Activated gamma-delta T cell treated with anti-CD3 and anti-CD28 coated beads, Interleukin-2, amount 50 U/mL, for 16 hours (primary cell): Measurements from ENCODE around the gene STPG2.
"Not testable (repeated sequence)": the region's sequence is repeated elsewhere in the genome, so short reads cannot be mapped to it uniquely, and the experiment has no call there.

Experiments
- DNase-seq: peaks from one replicate; pipeline ENCODE4 v3.0.0-alpha.2; 2020; ENCODE audit warnings: low read depth

Gene STPG2

DNA sequence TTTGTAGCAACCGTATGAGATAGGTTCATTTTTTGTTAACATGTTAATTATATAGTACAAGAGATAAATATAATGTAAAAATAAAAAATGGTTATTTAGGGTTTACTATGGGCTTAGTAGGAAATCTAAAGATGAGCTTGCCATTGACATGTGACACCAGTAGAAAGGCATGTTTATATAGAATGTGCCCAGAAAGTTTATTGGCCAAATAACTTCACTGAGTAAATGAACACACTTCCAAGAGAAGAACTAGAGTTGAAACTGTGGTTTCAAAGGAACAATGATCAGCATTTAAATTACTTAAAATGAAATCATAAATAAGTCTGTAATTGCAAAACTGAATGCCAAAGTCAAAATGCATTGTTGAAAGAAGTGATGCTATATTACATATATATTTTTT lies 503.3 kb downstream of the STPG2 start:
- no peak for DNase-seq

DNA sequence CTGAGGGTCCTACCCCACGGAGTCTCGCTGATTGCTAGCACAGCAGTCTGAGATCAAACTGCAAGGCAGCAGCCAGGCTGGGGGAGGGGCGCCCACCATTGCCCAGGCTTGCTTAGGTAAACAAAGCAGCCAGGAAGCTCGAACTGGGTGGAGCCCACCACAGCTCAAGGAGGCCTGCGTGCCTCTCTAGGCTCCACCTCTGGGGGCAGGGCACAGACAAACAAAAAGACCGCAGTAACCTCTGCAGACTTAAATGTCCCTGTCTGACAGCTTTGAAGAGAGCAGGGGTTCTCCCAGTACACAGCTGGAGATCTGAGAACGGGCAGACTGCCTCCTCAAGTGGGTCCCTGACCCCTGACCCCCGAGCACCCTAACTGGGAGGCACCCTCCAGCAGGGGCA lies 509.4 kb downstream of the STPG2 start:
- DNase-seq = not testable (repeated sequence)

DNA sequence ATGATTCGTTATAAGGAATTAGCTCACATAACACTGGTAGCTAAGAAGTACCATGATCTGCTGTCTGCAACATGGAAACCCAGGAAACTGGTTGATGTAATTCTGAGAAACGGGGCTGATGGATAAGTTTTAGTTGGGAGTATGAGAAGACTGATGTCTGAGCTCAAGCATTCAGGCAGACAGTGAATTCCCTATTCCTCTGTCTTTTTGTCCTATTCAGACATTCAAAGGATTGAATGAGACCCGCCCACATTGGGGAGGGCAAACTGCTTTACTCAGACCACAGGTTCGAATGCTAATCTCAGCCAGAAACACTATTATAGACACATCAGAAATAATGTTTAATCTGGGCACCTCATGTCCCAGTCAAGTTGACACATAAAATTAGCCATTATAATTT lies 515.5 kb downstream of the STPG2 start:
- no peak for DNase-seq

DNA sequence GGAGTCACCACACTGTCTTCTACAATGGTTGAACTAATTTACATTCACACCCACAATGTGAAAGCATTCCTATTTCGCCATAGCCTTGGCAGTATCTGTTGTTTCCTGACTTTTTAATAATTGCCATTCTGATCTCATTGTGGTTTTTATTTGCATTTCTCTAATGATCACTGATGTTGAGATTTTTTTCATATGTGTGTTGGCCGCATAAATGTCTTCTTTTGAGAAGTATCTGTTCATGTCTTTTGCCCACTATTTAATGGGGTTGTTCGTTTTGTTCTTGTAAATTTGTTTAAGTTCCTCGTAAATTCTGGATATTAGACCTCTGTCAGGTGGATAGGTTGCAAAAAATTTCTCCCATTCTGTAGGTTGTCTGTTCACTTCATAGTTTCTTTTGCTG lies 519.1 kb downstream of the STPG2 start:
- DNase-seq = no peak

DNA sequence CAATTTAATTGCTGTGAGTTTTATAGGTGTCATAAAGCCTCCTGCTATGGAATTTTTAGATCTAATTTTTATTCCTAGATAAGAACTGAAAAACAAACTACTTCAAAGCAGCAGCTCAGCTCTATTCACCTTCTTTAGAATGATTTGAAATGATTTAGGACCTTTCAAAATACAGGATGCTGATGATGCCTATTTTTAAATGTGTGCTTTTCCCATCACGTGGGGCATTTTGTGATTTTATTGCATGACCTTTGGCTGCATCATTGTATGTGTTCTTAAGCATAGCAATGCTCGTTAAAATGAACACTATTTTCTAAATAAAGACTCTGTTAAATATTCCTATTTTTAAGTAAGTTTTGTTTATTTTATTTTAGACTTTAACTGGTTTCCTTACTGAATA lies 537.3 kb downstream of the STPG2 start:
- no peak for DNase-seq

DNA sequence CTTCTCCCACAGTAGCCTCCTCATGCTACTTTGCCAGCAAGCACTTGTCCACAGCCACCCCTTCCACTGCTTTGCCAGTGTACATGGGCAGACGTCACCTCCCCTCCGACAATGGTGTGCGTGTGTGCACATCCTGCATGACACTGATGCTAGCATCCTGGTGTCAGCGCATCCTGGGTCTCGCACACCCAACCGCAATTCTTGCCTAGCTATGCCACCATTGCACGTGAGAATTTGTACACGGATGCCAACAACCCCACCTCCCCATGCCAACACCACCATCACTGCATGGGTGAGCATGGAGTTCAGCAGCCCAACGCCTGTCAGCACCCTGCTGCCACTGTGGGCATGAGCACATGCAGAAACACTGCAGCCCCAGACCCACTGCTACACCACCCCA lies 550.0 kb downstream of the STPG2 start:
- DNase-seq = no peak

DNA sequence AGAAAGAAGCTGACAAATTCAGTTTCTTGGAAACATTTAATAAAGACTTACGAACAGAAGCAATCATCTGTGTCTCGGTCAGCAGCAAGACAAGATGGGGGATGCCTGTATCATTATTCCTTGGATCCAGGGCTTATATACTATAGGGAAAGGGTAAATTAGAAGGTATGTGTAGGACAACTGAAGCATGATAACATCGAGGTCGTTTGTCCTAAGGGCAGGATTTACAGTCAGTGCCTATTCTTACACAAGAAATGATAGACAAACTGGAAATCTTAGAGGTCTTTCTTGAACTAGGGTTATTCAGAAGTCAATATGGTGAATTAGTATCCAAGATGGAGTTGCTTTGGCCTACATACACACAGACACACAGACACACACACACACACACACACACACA lies 553.0 kb downstream of the STPG2 start:
- DNase-seq = no peak

DNA sequence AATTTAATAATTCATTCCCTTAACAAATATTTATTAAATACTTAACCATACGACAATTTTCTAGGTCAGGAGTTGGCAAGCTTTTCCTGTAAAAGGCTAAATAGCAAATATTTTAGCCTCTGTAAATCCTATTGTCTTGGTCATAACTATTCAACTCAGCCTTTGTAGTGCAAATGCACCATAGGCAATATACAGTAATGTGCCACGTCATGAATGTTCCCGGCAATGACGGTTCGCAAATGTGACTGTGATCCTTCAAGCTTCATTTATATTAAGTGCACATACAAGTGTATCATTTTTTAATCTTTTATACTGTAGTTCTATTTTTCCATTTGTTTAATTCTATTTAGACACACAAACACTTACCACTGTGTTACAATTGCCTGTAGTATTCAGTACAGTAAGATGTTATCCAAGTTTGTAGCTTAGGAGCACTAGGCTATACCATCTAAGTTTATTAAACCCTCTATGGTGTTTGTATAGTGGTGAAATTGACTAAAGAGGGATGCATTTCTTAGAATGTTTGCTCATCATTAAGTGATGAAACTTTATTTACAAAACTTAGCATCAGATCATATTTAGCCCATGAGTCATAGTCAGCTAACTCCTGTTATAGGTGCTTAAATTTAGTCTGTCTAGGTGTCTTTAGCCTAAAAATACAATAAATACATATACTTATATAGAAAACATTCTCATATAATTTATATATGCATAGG lies 553.6 kb downstream of the STPG2 start:
- no peak for DNase-seq

DNA sequence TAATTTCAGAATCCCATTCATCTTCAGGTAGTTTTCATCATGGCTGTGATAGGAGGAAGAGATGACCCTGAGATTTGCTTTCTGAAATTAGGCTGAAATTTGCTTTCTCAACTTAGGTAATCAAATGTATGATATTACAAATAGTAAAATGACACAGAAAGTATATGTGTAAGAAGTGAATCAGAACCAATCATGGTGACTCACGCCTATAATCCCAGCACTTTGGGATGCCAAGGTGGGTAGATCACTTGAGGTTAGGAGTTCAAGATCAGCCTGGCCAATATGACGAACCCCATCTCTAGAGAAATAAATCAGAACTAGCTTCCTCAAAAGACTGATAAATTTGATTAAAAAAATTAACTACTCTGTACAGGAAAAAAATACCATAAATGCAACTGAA lies 555.4 kb downstream of the STPG2 start:
- DNase-seq = no peak

DNA sequence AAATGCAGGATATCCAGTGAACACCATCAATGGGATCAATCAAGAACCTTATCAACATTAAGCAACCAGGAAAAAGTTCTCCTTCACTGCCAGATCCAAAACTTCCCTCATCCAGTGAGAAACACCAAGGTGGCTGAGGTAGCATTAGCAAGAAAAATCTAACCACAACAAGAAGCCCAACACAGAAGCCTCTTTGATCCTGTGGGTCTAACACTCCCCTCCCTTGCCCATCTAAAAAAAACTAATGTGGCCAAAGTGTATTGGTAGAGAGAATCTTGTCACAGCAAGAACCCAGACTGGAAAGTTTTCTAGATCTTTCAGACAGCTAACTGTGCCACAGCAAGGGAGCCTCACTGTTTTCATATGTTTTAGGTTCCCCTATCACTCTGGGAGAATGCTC lies 558.0 kb downstream of the STPG2 start:
- DNase-seq = no peak

DNA sequence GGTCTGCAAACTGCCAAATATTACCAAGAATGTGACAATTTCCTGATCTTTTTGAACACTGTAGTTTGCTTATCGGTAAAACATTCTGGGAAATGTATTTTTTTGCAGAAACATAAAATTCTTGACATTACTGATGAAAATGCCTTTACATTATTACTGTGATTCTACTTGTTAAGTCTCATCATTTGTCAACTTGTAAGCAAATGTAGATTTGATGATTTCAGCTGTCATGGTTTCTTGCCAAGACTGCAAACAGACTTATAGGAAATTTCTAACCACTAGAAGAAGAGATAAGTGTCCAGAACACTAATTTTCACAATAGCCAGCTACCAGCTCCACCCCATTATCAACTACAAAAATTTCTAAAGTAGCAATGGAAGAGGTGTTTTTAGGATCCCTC lies 560.4 kb downstream of the STPG2 start:
- DNase-seq = no peak

DNA sequence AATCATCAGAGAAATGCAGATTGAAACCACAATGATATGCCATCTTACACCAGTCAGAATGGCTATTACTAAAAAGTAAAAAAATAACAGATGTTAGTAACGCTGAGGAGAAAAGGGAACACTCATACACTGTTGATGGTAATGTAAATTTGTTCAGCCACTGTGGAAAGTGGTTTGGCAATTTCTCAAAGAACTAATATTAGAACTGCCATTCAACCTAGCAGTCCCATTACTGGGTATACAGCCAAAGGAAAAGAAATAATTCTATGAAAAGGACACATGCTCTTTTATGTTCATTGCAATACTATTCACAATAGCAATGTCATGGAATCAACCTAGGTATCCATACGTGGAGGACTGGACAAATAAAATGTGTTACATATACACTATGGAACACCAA lies 566.3 kb downstream of the STPG2 start:
- no peak for DNase-seq

DNA sequence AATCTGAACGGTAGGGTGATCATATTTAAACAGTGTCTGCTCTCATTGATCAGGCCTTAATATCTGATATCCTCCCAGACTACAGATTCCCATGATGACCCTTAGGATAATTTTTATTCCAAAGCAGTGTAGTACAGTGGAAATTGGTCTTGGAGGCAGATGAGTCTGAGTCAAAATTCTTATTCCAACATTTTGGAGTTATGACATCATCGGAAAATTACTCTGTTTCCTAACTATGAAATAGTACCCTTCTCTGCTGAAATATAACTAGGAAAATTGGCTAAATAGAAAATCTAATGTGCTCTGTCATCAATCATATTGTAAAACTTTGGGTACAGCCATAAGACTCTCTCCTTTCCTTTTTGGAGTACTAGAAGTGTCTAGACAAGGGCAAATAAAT lies 583.3 kb downstream of the STPG2 start:
- no peak for DNase-seq

DNA sequence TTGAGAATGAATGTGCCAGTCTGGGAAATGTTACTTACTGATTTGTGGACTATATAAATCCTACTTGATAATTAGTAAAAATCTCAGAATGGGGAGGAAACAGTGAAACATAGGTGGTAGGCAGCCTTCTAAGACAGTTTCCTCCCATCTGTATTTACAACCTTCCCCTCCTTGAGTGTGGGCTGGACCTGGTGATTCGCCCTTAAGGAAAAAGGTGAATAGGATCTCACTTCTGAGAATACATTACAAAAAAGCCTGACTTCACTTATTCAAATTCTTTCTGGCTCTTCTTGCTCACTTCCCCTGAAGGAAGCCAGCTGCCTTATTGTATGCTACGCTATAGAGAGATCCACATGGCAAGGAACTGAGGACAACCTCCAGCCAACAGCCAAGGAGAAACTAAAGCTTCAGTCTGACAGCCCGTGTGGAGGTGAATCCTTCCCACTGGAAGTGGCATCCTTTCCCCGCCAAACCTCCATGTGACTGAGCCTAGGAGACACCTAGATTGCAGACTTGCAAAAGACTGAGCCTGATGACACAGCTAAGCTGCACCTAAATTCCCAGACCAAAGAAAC lies 585.0 kb downstream of the STPG2 start:
- no peak for DNase-seq

DNA sequence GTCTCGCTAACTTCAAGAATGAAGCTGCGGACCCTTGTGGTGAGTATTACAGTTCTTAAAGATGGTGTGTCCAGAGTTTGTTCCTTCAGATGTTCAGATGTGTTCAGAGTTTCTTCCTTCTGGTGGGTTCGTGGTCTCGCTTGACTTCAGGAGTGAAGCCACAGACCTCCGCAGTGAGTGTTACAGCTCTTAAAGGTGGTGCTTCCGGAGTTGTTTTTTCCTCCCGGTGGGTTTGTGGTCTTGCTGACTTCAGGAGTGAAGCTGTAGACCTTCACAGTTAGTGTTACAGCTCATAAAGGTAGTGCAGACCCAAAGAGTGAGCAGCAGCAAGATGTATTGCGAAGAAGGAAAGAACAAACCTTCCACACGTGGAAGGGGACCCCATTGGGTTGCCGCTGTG lies 592.6 kb downstream of the STPG2 start:
- DNase-seq = not testable (repeated sequence)

DNA sequence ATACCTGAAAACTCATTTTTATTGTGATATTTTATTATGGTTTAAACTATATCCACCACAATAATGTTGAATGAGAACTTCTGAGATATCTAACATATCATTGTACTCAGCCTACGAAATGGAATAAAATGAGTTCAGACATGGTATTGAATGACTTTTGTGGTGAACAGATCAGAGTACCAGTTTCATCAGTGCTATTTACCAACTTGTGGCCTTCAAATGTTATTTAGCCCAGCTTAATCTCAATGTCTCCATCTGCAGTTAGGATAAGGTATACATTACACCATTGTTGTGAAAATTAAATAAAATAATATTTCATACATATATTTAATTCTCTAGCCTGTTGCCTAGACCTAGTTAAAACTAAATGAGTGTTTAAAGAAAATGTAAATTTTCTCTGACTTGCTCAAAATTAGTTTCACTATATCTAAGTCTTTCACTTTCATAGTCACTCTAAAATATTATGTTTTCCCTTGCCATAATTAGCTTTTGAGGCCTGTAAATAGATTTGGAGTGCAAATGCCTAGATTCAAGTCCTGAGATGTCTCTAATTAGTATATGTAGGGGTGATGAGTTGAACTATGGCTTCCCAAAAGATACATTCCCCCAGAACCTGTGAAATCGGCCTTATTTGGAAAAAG lies 594.2 kb downstream of the STPG2 start:
- DNase-seq = no peak

DNA sequence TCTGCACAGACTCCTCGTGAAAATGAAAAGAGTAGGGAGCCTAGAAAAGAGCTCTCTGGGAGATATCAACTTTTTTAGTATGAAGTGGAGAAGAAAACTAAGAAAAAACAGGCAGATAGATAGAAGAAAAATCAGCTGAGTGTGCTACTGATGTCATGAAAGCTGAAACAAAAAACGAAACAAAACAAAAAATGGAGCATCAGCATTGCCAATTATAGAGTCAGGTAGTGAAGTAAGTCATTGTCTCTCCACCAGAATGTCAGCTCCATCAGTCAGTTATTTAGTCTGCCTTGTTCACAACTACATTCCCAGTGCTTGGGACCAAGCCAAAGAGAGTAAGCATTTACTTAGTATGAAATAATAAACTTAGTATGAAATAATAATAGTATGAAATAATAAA lies 595.1 kb downstream of the STPG2 start:
- no peak for DNase-seq

DNA sequence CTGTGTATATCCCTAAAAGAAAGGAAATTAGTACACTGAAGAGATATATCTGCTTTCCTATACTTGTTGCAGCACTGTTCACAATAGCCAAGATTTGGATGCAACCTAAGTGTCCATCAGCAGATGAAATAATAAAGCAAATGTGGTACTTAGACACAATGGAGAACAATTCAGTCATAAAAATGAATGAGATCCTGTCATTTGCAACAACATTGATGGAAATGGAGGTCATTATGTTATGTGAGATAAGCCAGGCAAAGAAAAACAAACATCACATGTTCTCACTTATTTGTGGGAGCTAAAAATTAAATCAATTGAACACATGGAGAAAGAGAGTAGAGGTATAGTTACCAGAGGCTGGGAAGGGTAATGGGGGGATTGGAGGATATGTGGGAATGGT lies 611.9 kb downstream of the STPG2 start:
- no peak for DNase-seq

DNA sequence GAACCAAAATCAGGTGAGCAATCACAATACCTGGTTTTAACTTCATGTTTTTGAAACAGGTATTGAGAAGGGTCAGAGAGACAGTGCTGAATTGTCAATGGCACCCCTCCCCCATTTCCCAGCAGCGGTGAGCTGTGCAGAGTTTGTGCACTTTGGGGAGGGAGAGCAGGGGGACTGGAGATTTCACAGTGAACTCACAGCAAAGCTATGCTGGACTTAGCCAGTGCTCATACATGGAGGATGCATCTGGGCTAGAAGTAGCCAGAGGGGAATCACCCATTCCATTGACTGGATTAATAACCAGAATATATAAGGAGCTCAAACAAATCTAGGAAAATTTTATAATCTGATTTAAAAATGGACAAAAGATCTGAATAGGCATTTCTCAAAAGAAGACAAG lies 612.6 kb downstream of the STPG2 start:
- no peak for DNase-seq

DNA sequence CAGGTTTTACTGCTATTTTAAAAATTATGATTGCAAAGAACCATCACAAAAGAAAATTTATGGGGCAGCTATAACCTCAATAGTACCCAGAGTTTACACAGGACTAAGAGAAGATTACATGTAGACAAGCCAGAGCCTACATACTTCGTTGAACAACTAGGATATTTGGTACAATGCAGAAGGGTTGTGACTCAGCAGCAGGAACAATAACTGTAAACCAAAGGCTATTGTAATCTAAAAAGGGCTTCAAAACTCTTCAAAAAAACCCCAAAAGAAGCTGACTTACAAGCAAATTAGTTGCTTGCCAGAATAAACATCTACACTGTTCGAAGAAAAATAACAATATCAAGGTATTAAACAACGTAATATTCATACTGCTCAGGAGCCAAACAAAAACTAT lies 618.0 kb downstream of the STPG2 start:
- DNase-seq = no peak

DNA sequence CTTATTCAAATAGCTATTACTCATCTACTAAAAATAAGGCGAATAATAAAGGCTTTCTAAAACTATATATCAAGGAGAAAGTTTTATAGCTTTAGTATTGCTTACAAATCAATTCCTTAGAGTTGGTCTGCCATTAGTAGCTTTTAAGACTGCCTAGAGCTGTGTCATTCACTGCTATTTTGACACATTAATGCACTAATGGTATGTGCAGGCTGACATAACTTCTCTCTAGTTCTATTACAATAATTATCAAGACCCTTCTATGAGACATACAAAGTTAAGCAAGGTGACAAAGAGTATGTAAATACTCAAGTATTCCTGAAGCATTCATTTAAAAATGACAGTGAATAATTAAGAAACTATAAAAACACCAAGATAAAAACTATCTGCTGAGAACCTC lies 625.3 kb downstream of the STPG2 start:
- no peak for DNase-seq

DNA sequence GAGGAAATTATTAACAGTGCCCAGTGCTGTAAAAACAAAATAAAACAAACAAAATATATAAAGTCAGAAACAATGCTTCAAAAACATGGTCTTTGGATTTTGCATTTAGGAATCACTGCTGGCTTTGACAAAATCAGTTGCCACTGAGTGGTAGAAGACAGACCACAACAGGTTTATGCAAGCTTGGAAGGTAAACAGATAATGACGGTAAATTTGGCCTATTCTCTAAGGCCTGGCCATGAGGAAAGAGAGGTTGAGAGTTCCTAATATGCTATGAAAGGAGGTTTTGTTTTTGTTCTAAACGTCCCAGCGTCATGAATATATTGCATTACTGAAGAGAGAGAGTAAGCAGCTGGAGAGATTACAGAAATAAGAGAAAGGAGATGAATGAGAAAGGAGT lies 629.4 kb downstream of the STPG2 start:
- DNase-seq = no peak
